ENCODE results near the gene MRPL21.

GRCh38 chr11:68941324-68942094 is 37.9 kb upstream of the MRPL21 start:
- TF ChIP-seq, protein P1, sequence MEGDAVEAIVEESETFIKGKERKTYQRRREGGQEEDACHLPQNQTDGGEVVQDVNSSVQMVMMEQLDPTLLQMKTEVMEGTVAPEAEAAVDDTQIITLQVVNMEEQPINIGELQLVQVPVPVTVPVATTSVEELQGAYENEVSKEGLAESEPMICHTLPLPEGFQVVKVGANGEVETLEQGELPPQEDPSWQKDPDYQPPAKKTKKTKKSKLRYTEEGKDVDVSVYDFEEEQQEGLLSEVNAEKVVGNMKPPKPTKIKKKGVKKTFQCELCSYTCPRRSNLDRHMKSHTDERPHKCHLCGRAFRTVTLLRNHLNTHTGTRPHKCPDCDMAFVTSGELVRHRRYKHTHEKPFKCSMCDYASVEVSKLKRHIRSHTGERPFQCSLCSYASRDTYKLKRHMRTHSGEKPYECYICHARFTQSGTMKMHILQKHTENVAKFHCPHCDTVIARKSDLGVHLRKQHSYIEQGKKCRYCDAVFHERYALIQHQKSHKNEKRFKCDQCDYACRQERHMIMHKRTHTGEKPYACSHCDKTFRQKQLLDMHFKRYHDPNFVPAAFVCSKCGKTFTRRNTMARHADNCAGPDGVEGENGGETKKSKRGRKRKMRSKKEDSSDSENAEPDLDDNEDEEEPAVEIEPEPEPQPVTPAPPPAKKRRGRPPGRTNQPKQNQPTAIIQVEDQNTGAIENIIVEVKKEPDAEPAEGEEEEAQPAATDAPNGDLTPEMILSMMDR (IDR thresholded peaks at IDR 0.05) = no peak
- TF ChIP-seq POLR2A (IDR thresholded peaks at IDR 0.05) = no peak

All from vagina (tissue), 2 donors.